ENCODE data around the gene PPP4R3A.
A peak's percentile ranks its signal among the peaks of the same experiment; 100 is the strongest.
"Not testable (repeated sequence)": the region's sequence is repeated elsewhere in the genome, so short reads cannot be mapped to it uniquely, and the experiment has no call there.

PPP4R3A gene

DNA sequence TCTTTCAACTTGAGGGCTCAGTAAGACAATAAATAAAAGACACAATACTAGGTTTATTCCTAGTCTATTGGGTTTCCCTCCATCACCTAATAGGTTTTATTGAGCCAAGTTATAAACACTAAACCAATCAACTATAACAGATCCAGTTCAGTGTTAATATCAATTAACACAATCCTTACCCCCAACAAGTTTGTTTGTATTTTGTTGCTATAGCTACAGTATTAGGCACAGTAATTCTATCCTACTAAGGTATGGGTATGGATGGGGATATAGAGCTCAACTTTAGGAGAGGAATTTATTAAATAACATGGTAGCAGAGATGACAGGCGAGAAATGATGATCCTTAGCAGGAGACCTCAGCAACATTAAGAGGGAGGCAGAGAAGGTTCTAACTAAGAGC lies 13.3 kb downstream of the PPP4R3A start:
- H3K4me3 ChIP-seq (replicated peaks; ENCODE audit: insufficient read depth, low read length), result no peak overlapping the region
- H3K27me3 ChIP-seq (ENCODE audit: insufficient read depth, poor library complexity, severe bottlenecking), result no peaks in the 10 kb centered on the region
- H3K27ac ChIP-seq (replicated peaks), result peak overlapping the region; percentile 26; the same call in 1 of the 2 replicates
- no peak for TF ChIP-seq SPI1 (IDR thresholded peaks at IDR 0.05; ENCODE audit: borderline replicate concordance, low read depth)
- TF ChIP-seq POLR2AphosphoS5 (IDR thresholded peaks at IDR 0.05; ENCODE audit: low read depth), result no peak
- TF ChIP-seq, protein P1, sequence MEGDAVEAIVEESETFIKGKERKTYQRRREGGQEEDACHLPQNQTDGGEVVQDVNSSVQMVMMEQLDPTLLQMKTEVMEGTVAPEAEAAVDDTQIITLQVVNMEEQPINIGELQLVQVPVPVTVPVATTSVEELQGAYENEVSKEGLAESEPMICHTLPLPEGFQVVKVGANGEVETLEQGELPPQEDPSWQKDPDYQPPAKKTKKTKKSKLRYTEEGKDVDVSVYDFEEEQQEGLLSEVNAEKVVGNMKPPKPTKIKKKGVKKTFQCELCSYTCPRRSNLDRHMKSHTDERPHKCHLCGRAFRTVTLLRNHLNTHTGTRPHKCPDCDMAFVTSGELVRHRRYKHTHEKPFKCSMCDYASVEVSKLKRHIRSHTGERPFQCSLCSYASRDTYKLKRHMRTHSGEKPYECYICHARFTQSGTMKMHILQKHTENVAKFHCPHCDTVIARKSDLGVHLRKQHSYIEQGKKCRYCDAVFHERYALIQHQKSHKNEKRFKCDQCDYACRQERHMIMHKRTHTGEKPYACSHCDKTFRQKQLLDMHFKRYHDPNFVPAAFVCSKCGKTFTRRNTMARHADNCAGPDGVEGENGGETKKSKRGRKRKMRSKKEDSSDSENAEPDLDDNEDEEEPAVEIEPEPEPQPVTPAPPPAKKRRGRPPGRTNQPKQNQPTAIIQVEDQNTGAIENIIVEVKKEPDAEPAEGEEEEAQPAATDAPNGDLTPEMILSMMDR (IDR thresholded peaks at IDR 0.05; ENCODE audit: insufficient read depth, low read length), result no peak
- TF ChIP-seq GABPA (IDR thresholded peaks at IDR 0.05; ENCODE audit: low read depth), result no peak
- no peak for TF ChIP-seq REST (IDR thresholded peaks at IDR 0.05; ENCODE audit: insufficient replicate concordance, low read depth)
- DNase-seq (ENCODE audit: low read depth in 1 of 2, low spot score in 1 of 2), result no peak

DNA sequence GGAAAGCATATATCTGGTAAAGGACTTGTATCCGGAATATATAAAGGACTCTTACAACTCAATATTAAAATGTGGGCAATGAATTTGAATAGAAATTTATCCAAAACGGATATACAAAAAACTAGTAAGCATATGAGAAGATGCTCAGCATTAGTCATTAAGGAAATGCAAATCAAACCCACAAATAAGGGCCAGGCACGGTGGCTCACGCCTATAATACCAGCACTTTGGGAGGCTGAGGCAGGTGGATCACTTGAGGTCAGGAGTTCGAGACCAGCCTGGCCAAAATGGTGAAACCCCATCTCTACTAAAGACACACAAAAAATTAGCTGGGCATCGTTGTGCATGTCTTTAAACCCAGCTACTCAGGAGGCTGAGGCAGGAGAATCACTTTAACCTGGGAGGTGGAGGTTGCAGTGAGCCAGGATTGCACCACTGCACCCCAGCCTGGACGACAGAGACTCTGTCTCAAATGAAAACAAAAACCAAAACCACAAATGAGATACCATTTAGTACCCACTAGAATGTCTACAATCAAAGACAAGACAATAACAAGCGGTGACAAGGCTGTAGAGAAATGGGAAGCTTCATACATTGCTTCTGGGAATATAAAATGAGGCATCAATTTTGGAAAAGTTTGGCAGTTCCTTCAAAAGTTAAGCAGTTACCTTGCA lies 15.6 kb downstream of the PPP4R3A start:
- not testable (repeated sequence) for H3K4me3 ChIP-seq (replicated peaks; ENCODE audit: insufficient read depth, low read length); H3K27ac ChIP-seq (replicated peaks); DNase-seq (ENCODE audit: low read depth in 1 of 2, low spot score in 1 of 2); H3K27me3 ChIP-seq (ENCODE audit: insufficient read depth, poor library complexity, severe bottlenecking)

GRCh38 chr14:91493169-91493568 lies 16.9 kb downstream of the PPP4R3A start:
- Histone ChIP-seq H3K27ac (replicated peaks) (no peak overlapping the region), H3K4me3 (replicated peaks; ENCODE audit: insufficient read depth, low read length) (no peak overlapping the region), H3K27me3 (ENCODE audit: insufficient read depth, poor library complexity, severe bottlenecking) (no peaks in the 10 kb centered on the region)
- TF ChIP-seq GABPA (IDR thresholded peaks at IDR 0.05; ENCODE audit: low read depth) (no peak), SPI1 (IDR thresholded peaks at IDR 0.05; ENCODE audit: borderline replicate concordance, low read depth) (no peak), REST (IDR thresholded peaks at IDR 0.05; ENCODE audit: insufficient replicate concordance, low read depth) (no peak), POLR2AphosphoS5 (IDR thresholded peaks at IDR 0.05; ENCODE audit: low read depth) (no peak)
- TF ChIP-seq, protein P1 (IDR thresholded peaks at IDR 0.05; ENCODE audit: insufficient read depth, low read length), result no peak
- DNase-seq (ENCODE audit: low read depth in 1 of 2, low spot score in 1 of 2), result peak in 1 of 2 experiments; percentile 22

DNA sequence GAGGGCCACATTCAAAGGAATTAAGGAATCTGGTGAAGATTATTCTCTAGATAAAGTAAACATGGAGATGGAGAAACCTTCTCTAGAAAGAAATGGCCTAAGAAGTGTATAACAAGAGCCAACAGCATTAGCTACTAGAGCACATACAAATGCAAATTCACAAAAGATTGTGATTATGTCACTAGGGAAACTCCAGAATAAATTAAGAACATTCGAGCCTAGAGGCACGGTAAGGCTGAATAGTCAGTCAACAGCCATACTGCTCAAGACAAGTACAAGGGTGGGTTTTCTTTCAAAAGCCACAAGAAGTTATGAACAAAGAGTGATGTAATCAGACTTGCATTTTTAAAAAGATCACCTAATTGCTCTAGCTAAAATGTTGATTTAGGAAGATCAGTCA lies 25.4 kb downstream of the PPP4R3A start:
- H3K4me3 ChIP-seq (replicated peaks; ENCODE audit: insufficient read depth, low read length), result no peak overlapping the region
- H3K27ac ChIP-seq (replicated peaks), result no peak overlapping the region
- TF ChIP-seq SPI1 (IDR thresholded peaks at IDR 0.05; ENCODE audit: borderline replicate concordance, low read depth), result no peak
- TF ChIP-seq, protein P1 (IDR thresholded peaks at IDR 0.05; ENCODE audit: insufficient read depth, low read length), result no peak
- TF ChIP-seq POLR2AphosphoS5 (IDR thresholded peaks at IDR 0.05; ENCODE audit: low read depth), result no peak
- TF ChIP-seq GABPA (IDR thresholded peaks at IDR 0.05; ENCODE audit: low read depth), result no peak
- no peak for TF ChIP-seq REST (IDR thresholded peaks at IDR 0.05; ENCODE audit: insufficient replicate concordance, low read depth)
- H3K27me3 ChIP-seq (ENCODE audit: insufficient read depth, poor library complexity, severe bottlenecking), result no peaks in the 10 kb centered on the region
- no peak for DNase-seq (ENCODE audit: low read depth in 1 of 2, low spot score in 1 of 2)

Measured in HL-60 (cell line).